Esophagus muscularis mucosa (tissue), 4 donors: ENCODE measurements around the gene MEGF6. TPM values are rescaled to one million over a fixed set of nuclear protein-coding genes. Genes with fewer than 3 reads are reported as not detected.

Experiments used
- DNase-seq: peaks from one replicate; pipeline ENCODE4 v3.0.0-alpha.2; 2017; ENCODE audit errors: extremely low spot score
- H3K27ac ChIP-seq, 4 donors: fragments of 200-600 bp; sonication (generic); replicated peaks in 1 of 4; 1 replicate in 3 of 4; 2 replicates in 1 of 4; pipeline ENCODE4 v1.5.1; 2016 to 2019; ENCODE audit warnings: mild to moderate bottlenecking in 1 of 4
- H3K27me3 ChIP-seq, 4 donors: fragments of 200-600 bp; sonication (generic); one replicate each; pipeline versions ENCODE4 v1.5.1 to v1.6.0; 2016 to 2019
- H3K36me3 ChIP-seq, 4 donors: fragments of 200-600 bp; sonication (generic); one replicate each; pipeline ENCODE4 v1.5.1; 2016 to 2019
- H3K4me1 ChIP-seq, 4 donors: fragments of 200-600 bp; sonication (generic); one replicate each; pipeline ENCODE4 v1.5.1; 2016 to 2019
- H3K4me3 ChIP-seq, 4 donors: fragments of 200-600 bp; sonication (generic); 1 replicate in 2 of 4; 2 replicates in 2 of 4; pipeline ENCODE4 v1.5.1; 2016 to 2019; ENCODE audit warnings: mild to moderate bottlenecking in 4 of 4, moderate library complexity in 1 of 4
- H3K9me3 ChIP-seq, 4 donors: fragments of 200-600 bp; sonication (generic); 1 replicate in 3 of 4; 2 replicates in 1 of 4; pipeline ENCODE4 v1.5.1; 2016 to 2019
- EP300 ChIP-seq: sonication (generic); formaldehyde crosslinking; IDR thresholded peaks from one replicate; pipeline ENCODE4 v1.6.1; 2017; ENCODE audit warnings: antibody characterized with exemption
- POLR2A ChIP-seq: fragments of 450-650 bp; IDR thresholded peaks from one replicate; pipeline ENCODE4 v1.6.1; 2017; ENCODE audit warnings: antibody characterized with exemption, moderate library complexity, mild to moderate bottlenecking, low read depth
- POLR2AphosphoS5 ChIP-seq, 2 donors: sonication (generic); formaldehyde crosslinking; IDR thresholded peaks; one replicate each; pipeline ENCODE4 v1.6.1; 2017; ENCODE audit warnings: antibody characterized with exemption in 2 of 2
- WGBS: methylation state at CpG from one replicate; pipeline ENCODE4 v1.1.5; 2018; 5-methylcytosine and 5-hydroxymethylcytosine counted together
- intact Hi-C: fragments of 100-400 bp; cut with DNase I; formaldehyde crosslinking; loops from one replicate; pipeline ENCODE4 v1.15.1; 2023
- total RNA-seq, 4 donors: library from RNA; depleted of rRNA; stranded (reverse); fragments of >200 nt; gene quantifications; one replicate each; pipeline versions ENCODE4 v1.1.0 to v1.2.1, GENCODE V29; 2016
- TF ChIP-seq, protein P1 (sequence below), 3 experiments: fragments of 200-600 bp in 2 of 3; fragments of 450-650 bp in 1 of 3; sonication (generic) in 2 of 3; IDR thresholded peaks; one replicate each; pipeline ENCODE4 v1.5.1; 2017 to 2019; ENCODE audit warnings: antibody characterized with exemption in 3 of 3, mild to moderate bottlenecking in 2 of 3, moderate library complexity in 1 of 3

MEGF6 gene
- total RNA-seq, 4 donors from 2014 or later = 9.3 to 18.1 (median 12.7) TPM

DNA sequence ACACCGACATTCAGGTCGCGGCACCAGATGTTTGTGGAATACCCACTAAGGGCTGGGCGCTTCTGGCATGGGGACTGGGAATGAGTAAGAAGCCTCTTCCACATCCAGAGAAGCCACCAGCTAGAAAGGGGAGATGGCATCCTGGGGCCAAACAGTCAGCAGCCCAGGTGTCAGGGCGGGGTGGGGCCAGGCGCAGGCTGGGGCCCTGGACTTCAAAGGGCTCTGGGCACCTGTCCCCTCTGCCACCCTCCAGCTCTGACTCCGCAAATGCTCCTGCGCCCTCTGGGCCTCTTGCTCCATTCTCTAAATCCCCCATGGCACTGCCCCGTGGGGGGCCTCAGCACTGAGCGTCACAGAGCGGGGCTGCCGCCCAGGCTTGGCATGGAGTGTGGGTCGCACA, 70.4 kb downstream of the MEGF6 start:
- Histone ChIP-seq H3K9me3 (no peaks in the 10 kb centered on the region), H3K27me3 (peaks cover 0 to 16% (median 0%) of the 10 kb centered on the region in 4 donors), H3K4me1 (peaks cover 8 to 63% (median 46%) of the 10 kb centered on the region in 4 donors), H3K4me3 (no peak overlapping the region), H3K36me3 (no peaks in the 10 kb centered on the region), H3K27ac (peak overlapping the region in 3 of 4 donors; percentile 63 to 78 (median 68))
- no peak for DNase-seq
- intact Hi-C loops = no loop called here
- no peak for TF ChIP-seq POLR2A
- TF ChIP-seq, protein P1, sequence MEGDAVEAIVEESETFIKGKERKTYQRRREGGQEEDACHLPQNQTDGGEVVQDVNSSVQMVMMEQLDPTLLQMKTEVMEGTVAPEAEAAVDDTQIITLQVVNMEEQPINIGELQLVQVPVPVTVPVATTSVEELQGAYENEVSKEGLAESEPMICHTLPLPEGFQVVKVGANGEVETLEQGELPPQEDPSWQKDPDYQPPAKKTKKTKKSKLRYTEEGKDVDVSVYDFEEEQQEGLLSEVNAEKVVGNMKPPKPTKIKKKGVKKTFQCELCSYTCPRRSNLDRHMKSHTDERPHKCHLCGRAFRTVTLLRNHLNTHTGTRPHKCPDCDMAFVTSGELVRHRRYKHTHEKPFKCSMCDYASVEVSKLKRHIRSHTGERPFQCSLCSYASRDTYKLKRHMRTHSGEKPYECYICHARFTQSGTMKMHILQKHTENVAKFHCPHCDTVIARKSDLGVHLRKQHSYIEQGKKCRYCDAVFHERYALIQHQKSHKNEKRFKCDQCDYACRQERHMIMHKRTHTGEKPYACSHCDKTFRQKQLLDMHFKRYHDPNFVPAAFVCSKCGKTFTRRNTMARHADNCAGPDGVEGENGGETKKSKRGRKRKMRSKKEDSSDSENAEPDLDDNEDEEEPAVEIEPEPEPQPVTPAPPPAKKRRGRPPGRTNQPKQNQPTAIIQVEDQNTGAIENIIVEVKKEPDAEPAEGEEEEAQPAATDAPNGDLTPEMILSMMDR (IDR thresholded peaks at IDR 0.05) = no peak
- no peak for TF ChIP-seq EP300
- 93% methylated on average over 9 of the region's 13 CpGs for WGBS

DNA sequence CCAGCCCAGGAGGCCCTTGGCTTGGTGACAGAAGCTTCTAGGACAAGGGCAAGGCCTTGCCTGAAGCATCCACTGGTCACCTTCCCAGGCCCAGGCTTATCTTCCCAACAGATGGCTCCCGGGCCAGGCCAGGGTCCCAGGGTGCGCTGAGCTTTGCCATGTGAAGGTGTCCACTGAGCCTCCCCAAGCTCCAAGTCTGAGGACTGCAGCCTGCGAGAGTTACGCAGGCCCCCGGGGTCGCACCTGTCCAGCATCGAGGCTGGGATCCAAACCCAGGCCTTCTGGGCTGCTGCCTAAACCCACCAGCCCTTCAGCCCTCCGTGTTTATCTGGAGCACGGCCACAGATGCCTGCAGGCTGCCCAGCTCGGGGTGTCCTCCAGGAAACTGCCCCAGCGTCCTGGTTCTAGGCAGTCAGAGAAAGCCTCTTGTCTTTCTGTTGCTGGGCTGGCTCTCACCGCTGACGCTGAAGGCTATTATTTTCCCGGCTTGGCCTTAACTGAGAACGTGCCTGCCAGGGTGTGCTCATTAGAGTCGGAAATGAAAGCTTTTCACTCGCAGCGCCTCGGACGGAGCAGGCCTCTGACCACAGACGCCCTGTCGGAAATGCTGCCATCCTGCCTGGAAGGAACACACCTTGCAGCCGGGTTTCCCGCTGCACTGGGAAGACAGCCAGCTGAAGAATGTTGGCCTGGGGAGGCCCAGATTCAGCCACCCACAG, 71.4 kb downstream of the MEGF6 start:
- H3K27ac ChIP-seq = peak overlapping the region; percentile 45 to 78 (median 66)
- no peaks in the 10 kb centered on the region for H3K36me3 ChIP-seq
- TF ChIP-seq POLR2AphosphoS5 (IDR thresholded peaks at IDR 0.05) = peak; percentile 19 to 45
- TF ChIP-seq POLR2A = no peak
- H3K9me3 ChIP-seq = no peaks in the 10 kb centered on the region
- no peak overlapping the region for H3K4me3 ChIP-seq
- H3K27me3 ChIP-seq = peaks cover 0 to 7% (median 0%) of the 10 kb centered on the region in 4 donors
- 74% methylated on average over 6 of the region's 24 CpGs for WGBS
- intact Hi-C loops = no loop called here
- no peak for DNase-seq
- H3K4me1 ChIP-seq = peaks cover 8 to 60% (median 45%) of the 10 kb centered on the region in 4 donors

DNA sequence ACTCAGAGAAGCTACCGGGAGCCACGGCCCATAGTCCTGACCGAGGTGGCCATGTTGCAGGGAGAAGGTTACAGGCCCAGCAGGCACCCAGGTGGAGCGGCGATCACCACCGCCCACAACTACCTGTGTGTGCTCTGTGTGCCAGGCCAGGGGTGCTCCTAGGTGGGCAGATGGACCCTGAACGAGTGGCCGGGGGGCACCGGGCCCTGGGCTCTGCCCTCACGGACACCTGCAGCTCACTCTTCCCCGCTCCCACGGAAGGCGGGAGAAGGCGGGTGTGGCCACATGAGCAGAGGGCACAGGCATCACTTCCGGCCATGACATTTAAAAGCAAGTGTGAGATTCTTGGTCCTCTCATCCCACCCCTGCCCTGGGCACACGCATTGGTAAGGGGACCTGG, 73.9 kb downstream of the MEGF6 start:
- TF ChIP-seq, protein P1 (IDR thresholded peaks at IDR 0.05) = no peak
- TF ChIP-seq POLR2A = no peak
- TF ChIP-seq POLR2AphosphoS5 (IDR thresholded peaks at IDR 0.05) = no peak
- TF ChIP-seq EP300 = no peak
- intact Hi-C loops = no loop called here
- Histone ChIP-seq H3K36me3 (no peaks in the 10 kb centered on the region), H3K4me3 (no peak overlapping the region), H3K27ac (no peak overlapping the region), H3K9me3 (no peaks in the 10 kb centered on the region), H3K4me1 (peaks cover 8 to 46% (median 28%) of the 10 kb centered on the region in 4 donors), H3K27me3 (no peaks in the 10 kb centered on the region)
- 89% methylated on average over 16 of the region's 16 CpGs for WGBS
- no peak for DNase-seq

DNA sequence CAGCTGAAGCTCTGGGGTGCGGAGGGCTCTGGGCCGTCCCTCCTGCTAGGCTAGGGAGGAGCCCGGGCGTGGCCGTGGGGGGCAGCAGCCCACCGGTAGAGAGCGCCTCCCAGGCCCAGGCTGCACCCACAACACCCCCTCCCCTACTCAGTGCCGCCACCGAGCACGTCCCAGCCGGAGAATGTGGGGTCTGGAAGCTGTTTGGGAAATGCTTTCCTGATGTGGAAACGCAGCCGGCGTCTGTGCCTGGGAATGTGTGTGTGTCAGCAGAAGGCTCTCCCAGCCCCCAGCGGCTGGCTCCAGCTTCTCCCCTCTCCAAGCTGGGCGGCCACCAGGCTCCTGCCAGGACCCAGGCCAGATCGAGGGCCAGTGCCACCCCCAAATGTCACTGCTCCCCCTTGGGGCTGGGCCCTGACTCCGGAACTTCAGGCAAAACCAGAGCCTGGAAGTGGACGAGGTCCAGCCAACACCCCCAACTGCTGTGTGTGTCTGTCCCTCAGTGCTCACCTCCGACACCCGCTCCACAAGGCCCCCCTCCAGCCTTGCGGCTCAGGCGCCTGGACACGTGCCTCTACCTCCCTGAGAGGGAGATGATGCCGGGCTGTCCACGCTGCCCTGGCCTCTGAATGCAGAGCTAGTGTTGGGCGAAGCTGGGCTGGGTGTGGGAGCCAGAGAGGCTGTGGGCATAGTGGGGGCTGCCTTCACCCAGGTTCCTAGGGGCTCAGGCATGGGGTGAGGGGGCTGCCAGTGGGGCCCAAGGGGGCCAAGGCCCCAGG, 74.7 kb downstream of the MEGF6 start:
- no peaks in the 10 kb centered on the region for H3K27me3 ChIP-seq
- H3K9me3 ChIP-seq = no peaks in the 10 kb centered on the region
- TF ChIP-seq EP300 = no peak
- TF ChIP-seq, protein P1 (IDR thresholded peaks at IDR 0.05) = no peak
- TF ChIP-seq POLR2AphosphoS5 (IDR thresholded peaks at IDR 0.05) = no peak
- TF ChIP-seq POLR2A = no peak
- 60% methylated on average over 1 of the region's 27 CpGs for WGBS
- H3K27ac ChIP-seq = no peak overlapping the region
- intact Hi-C loops = no loop called here
- DNase-seq = no peak
- no peak overlapping the region for H3K4me3 ChIP-seq
- H3K4me1 ChIP-seq = peaks cover 8 to 41% (median 23%) of the 10 kb centered on the region in 4 donors
- no peaks in the 10 kb centered on the region for H3K36me3 ChIP-seq

DNA sequence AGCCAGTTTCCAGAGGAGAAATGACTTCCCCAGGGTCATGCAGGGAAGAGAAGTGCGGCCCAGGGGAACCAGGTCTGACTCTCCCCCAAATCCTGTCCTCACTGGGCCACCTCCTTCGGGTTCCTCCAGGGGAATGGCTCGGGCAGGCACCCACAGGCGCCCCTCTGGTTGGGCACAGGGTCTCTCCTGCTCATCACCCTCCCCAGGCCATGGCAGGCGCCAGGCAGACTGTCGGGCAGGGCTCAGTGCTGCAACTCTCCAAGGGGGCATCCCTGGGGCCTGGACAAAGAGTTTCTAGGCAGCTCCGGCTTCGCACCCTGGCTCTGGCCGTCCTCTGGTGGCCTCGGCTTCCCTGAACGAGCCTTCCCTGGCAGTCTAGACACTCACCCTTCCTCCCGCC, 75.6 kb downstream of the MEGF6 start:
- no peak for TF ChIP-seq EP300
- Histone ChIP-seq H3K9me3 (no peaks in the 10 kb centered on the region), H3K36me3 (no peaks in the 10 kb centered on the region), H3K27ac (no peak overlapping the region), H3K27me3 (peaks cover 0 to 7% (median 0%) of the 10 kb centered on the region in 4 donors), H3K4me3 (no peak overlapping the region), H3K4me1 (peaks cover 8 to 41% (median 28%) of the 10 kb centered on the region in 4 donors)
- intact Hi-C loops = no loop called here
- no peak for DNase-seq
- 94% methylated on average over 8 of the region's 12 CpGs for WGBS
